Caco-2 (cell line): Measurements from ENCODE around the gene GNB1. TPM values are rescaled to one million over a fixed set of nuclear protein-coding genes. Genes with fewer than 3 reads are reported as not detected.

ENCODE experiments used
- BruUV-seq: library from RNA; stranded (reverse); fragments of 400-500 nt; replicated peaks from 2 replicates; lab custom pipeline; 2021; lab: Mats Ljungman, UMichigan
- CTCF ChIA-PET: fragments of 300-600 bp; sonication (Branson Sonifier 250); formaldehyde crosslinking; loops from one replicate; lab custom pipeline; 2022; ENCODE audit warnings: antibody characterized with exemption; lab: Charles Lee
- POLR2A ChIA-PET: fragments of 300-600 bp; sonication (Branson Sonifier 250); formaldehyde crosslinking; loops from one replicate; lab custom pipeline; 2022; ENCODE audit warnings: antibody characterized with exemption; lab: Charles Lee
- DNase-seq, 2 experiments: peaks; one replicate each; pipeline versions ENCODE4 v3.0.0 to v3.0.0-alpha.2; 2020 to 2022
- H3K27me3 ChIP-seq: replicated peaks from 2 replicates; pipeline ENCODE4 v1.6.0; 2011; ENCODE audit warnings: low read length; ENCODE audit not compliant: control insufficient read depth, insufficient read depth
- H3K36me3 ChIP-seq: 2 replicates; pipeline ENCODE4 v1.5.1; 2011; ENCODE audit warnings: low read length; ENCODE audit not compliant: control insufficient read depth, insufficient read depth
- H3K4me1 ChIP-seq: fragments of 250-450 bp; sonication (Bioruptor Pico); 2 replicates; pipeline ENCODE4 v1.5.1; 2020; ENCODE audit warnings: mild to moderate bottlenecking
- H3K4me3 ChIP-seq: 2 replicates; pipeline ENCODE4 v1.5.1; 2011; ENCODE audit warnings: low read depth, mild to moderate bottlenecking, control low read depth, low read length
- H3K9me3 ChIP-seq: fragments of 250-450 bp; sonication (Bioruptor Pico); 2 replicates; pipeline ENCODE4 v1.5.1; 2020; ENCODE audit warnings: mild to moderate bottlenecking, moderate library complexity
- H3K27ac Mint-ChIP-seq: one replicate; pipeline ENCODE4 v1.8.0; 2022; ENCODE audit warnings: mixed read lengths; ENCODE audit not compliant: unreplicated experiment
- H3K27me3 Mint-ChIP-seq: one replicate; pipeline ENCODE4 v1.8.0; 2022; ENCODE audit warnings: mixed read lengths; ENCODE audit not compliant: insufficient read depth, unreplicated experiment
- H3K36me3 Mint-ChIP-seq: one replicate; pipeline ENCODE4 v1.8.0; 2022; ENCODE audit warnings: mild to moderate bottlenecking, mixed read lengths; ENCODE audit not compliant: insufficient read depth, unreplicated experiment
- H3K4me1 Mint-ChIP-seq: one replicate; pipeline ENCODE4 v1.8.0; 2022; ENCODE audit warnings: low read depth, mixed read lengths; ENCODE audit not compliant: unreplicated experiment
- H3K4me3 Mint-ChIP-seq: one replicate; pipeline ENCODE4 v1.8.0; 2022; ENCODE audit warnings: mild to moderate bottlenecking, moderate library complexity, mixed read lengths; ENCODE audit not compliant: unreplicated experiment
- H3K9me3 Mint-ChIP-seq: one replicate; pipeline ENCODE4 v1.8.0; 2022; ENCODE audit warnings: mixed read lengths; ENCODE audit not compliant: unreplicated experiment
- CTCF ChIP-seq, 2 experiments: fragments of 200-600 bp in 1 of 2; IDR thresholded peaks; 1 replicate in 1 of 2; 2 replicates in 1 of 2; pipeline versions ENCODE4 v1.5.1 to v1.8.0; 2011 to 2022; ENCODE audit warnings: antibody characterized with exemption in 1 of 2, control low read depth in 1 of 2, inconsistent platforms in 1 of 2, low read depth in 1 of 2, low read length in 1 of 2, mild to moderate bottlenecking in 1 of 2, moderate library complexity in 1 of 2; ENCODE audit not compliant: insufficient read depth in 1 of 2, severe bottlenecking in 1 of 2, unreplicated experiment in 1 of 2
- intact Hi-C: fragments of 100-400 bp; cut with micrococcal nuclease; formaldehyde crosslinking; loops from one replicate; pipeline ENCODE4 v1.10.0; 2022; ENCODE audit not compliant: unreplicated experiment
- total RNA-seq: library from RNA; stranded (reverse); gene quantifications from 2 replicates; pipeline ENCODE4 v1.2.3, GENCODE V29; 2022

The GNB1 gene
- total RNA-seq, 1 experiment from 2014 or later = 301 TPM

GRCh38 chr1:1914971-1915692 lies 24.2 kb upstream of the GNB1 start, which contains the start of gene CALML6:
TSS of gene CALML6 (plus strand) at chr1:1915260. CDS start at chr1:1915281, 21 bp downstream.
- Mint-ChIP-seq H3K9me3 (no peaks in the 10 kb centered on the region), H3K27ac (no peak within 1 kb of the TSS), H3K4me1 (peaks cover 5% of the 10 kb centered on the region), H3K27me3 (no peaks in the 10 kb centered on the region), H3K4me3 (no peak within 1 kb of the TSS), H3K36me3 (peaks cover 5% of the 10 kb centered on the region)
- H3K9me3 ChIP-seq = no peaks in the 10 kb centered on the region
- intact Hi-C loops = no loop called here
- POLR2A ChIA-PET = no interaction called here
- H3K4me3 ChIP-seq = no peak within 1 kb of the TSS
- H3K36me3 ChIP-seq = no peaks in the 10 kb centered on the region
- no peak for TF ChIP-seq CTCF (IDR thresholded peaks at IDR 0.05; ENCODE audit: insufficient read depth in 1 of 2, low read depth in 1 of 2, low read length in 1 of 2, severe bottlenecking in 1 of 2, unreplicated experiment in 1 of 2)
- no peaks in the 10 kb centered on the region for H3K27me3 ChIP-seq
- DNase-seq = no peak
- CTCF ChIA-PET = no interaction called here
- peaks cover 9% of the 10 kb centered on the region; the same call in 1 of the 2 replicates for H3K4me1 ChIP-seq
- BruUV-seq = no TSS peak

GRCh38 chr1:1914101-1914970 lies 23.4 kb upstream of the GNB1 start:
- no peak for DNase-seq
- ChIA-PET POLR2A (no interaction called here), CTCF (no interaction called here)
- Mint-ChIP-seq H3K27ac (no peak overlapping the region), H3K4me3 (no peak overlapping the region), H3K9me3 (no peaks in the 10 kb centered on the region), H3K4me1 (peaks cover 8% of the 10 kb centered on the region), H3K36me3 (peaks cover under 1% of the 10 kb centered on the region), H3K27me3 (no peaks in the 10 kb centered on the region)
- BruUV-seq = no TSS peak
- Histone ChIP-seq H3K4me3 (no peak overlapping the region), H3K4me1 (peaks cover 9% of the 10 kb centered on the region; the same call in 1 of the 2 replicates), H3K27me3 (no peaks in the 10 kb centered on the region), H3K9me3 (no peaks in the 10 kb centered on the region), H3K36me3 (no peaks in the 10 kb centered on the region)
- intact Hi-C loops = no loop called here
- TF ChIP-seq CTCF (IDR thresholded peaks at IDR 0.05; ENCODE audit: insufficient read depth in 1 of 2, low read depth in 1 of 2, low read length in 1 of 2, severe bottlenecking in 1 of 2, unreplicated experiment in 1 of 2) = no peak

- no peak for TF ChIP-seq CTCF (IDR thresholded peaks at IDR 0.05; ENCODE audit: insufficient read depth in 1 of 2, low read depth in 1 of 2, low read length in 1 of 2, severe bottlenecking in 1 of 2, unreplicated experiment in 1 of 2)
- Histone ChIP-seq H3K4me1 (peaks cover 7% of the 10 kb centered on the region; the same call in 1 of the 2 replicates), H3K4me3 (no peak overlapping the region), H3K27me3 (no peaks in the 10 kb centered on the region), H3K36me3 (no peaks in the 10 kb centered on the region), H3K9me3 (no peaks in the 10 kb centered on the region)
- ChIA-PET POLR2A (no interaction called here), CTCF (no interaction called here)
- BruUV-seq = no TSS peak
- Mint-ChIP-seq H3K27me3 (no peaks in the 10 kb centered on the region), H3K4me1 (peaks cover 9% of the 10 kb centered on the region), H3K27ac (no peak overlapping the region), H3K4me3 (no peak overlapping the region), H3K9me3 (no peaks in the 10 kb centered on the region), H3K36me3 (no peaks in the 10 kb centered on the region)
- intact Hi-C loops = no loop called here
- DNase-seq = no peak
Measured at GRCh38 chr1:1911350-1912041, 20.6 kb upstream of the GNB1 start.
